ENCODE data around the gene NPB. TPM values are rescaled to one million over a fixed set of nuclear protein-coding genes. Genes with fewer than 3 reads are reported as not detected.
A peak's percentile ranks its signal among the peaks of the same experiment; 100 is the strongest.

NPB gene
- total and polyA plus RNA-seq, 4 experiments from 2014 or later, result 0.61 to 0.79 TPM; not detected in 2

DNA sequence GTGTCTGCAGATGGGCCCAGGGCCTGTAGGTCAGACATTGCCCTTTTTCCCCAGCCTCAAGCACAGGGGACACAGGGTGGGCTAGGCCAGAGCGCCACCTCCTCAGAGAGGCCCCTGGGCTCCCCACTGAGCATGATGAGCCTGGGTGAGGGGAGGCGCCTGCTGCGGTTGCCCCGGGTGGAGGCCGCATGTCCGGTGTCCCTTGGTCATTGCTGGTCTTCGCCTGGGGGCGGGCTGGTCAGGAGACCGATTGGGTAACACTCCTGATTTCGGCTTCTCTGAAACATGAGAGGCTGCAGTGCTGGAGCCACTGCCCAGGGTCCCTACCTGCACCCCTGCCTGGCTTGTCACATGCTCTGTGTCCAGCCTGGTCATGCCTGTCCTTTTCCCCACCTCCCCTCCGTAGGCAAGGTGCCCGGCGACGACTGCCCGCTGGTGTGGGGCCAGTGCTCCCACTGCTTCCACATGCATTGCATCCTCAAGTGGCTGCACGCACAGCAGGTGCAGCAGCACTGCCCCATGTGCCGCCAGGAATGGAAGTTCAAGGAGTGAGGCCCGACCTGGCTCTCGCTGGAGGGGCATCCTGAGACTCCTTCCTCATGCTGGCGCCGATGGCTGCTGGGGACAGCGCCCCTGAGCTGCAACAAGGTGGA lies 2.4 kb upstream of the NPB start:
- POLR2A ChIA-PET (ENCODE audit: partially characterized antibody), result no interaction called here
- Mint-ChIP-seq H3K4me3 (no peak overlapping the region), H3K9me3 (no peaks in the 10 kb centered on the region), H3K4me1 (peaks cover 2 to 10% (median 7%) of the 10 kb centered on the region in 4 donors), H3K36me3 (peaks cover 24 to 29% of the 10 kb centered on the region in 2 donors), H3K27ac (no peak overlapping the region), H3K27me3 (peaks cover 6% of the 10 kb centered on the region in 2 donors)
- Histone ChIP-seq H3K9me3 (ENCODE audit: control insufficient read depth in 1 of 2, low read length in 2 of 2) (no peaks in the 10 kb centered on the region), H3K36me3 (ENCODE audit: insufficient read depth, low read length) (peaks cover 19% of the 10 kb centered on the region), H3K4me3 (ENCODE audit: low read length in 2 of 2) (no peak overlapping the region), H3K27ac (ENCODE audit: low read depth, low read length) (no peak overlapping the region), H3K4me1 (ENCODE audit: insufficient read depth, low read length) (peaks cover 7% of the 10 kb centered on the region), H3K27me3 (ENCODE audit: insufficient read depth, low read length) (peaks cover 4% of the 10 kb centered on the region)
- intact Hi-C loops (cut with micrococcal nuclease), result no loop called here
- CTCF ChIA-PET (ENCODE audit: partially characterized antibody), result no interaction called here
- peak in 1 of 5 donors; percentile 25 for DNase-seq

DNA sequence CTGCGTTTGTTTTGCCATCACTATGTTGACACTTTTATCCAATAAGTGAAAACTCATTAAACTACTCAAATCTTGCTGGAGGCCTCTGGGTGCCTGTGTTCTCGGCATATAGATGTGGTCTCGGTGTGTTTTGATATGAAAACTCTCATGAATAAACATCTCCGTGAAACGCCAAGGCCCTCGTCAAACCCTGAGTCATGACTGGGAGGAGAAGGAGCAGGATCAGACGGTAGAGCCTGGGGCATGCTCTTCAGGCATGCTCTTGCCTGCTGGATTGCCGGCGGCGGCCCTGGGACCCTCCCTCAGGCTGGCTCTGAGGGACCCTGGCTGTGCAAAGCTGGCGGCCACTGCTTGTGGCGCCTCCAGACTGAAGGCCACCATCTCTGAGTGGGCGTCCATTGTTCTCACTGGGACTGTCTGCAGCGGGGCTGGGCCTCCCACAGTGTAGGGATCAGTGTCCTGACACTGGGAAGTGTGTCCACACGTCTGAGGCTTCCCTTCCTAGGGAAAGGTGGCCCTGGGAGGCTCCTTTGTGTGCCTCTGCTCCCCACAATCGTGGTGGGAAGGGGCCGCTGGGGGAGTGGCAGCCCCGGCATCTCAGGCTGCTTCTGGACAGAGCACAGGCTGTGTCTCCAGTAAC lies 1.7 kb upstream of the NPB start:
- Mint-ChIP-seq H3K27ac (peak overlapping the region in 1 of 7 donors; percentile 42), H3K4me3 (no peak overlapping the region), H3K9me3 (no peaks in the 10 kb centered on the region), H3K36me3 (peaks cover 22 to 26% of the 10 kb centered on the region in 2 donors), H3K27me3 (peaks cover 6% of the 10 kb centered on the region in 2 donors), H3K4me1 (peaks cover 2 to 10% (median 7%) of the 10 kb centered on the region in 4 donors)
- Histone ChIP-seq H3K9me3 (ENCODE audit: control insufficient read depth in 1 of 2, low read length in 2 of 2) (no peaks in the 10 kb centered on the region), H3K36me3 (ENCODE audit: insufficient read depth, low read length) (peaks cover 16% of the 10 kb centered on the region), H3K27me3 (ENCODE audit: insufficient read depth, low read length) (peaks cover 4% of the 10 kb centered on the region), H3K4me3 (ENCODE audit: low read length in 2 of 2) (no peak overlapping the region), H3K27ac (ENCODE audit: low read depth, low read length) (no peak overlapping the region), H3K4me1 (ENCODE audit: insufficient read depth, low read length) (peaks cover 7% of the 10 kb centered on the region)
- intact Hi-C loops (cut with micrococcal nuclease), result no loop called here
- DNase-seq, result peak in 1 of 5 donors; percentile 29
- POLR2A ChIA-PET (ENCODE audit: partially characterized antibody), result interaction anchor here (0.6 to 1.4 kb wide), 2 partner anchors 10 to 45 kb away, joined by 3 to 5 read pairs; partner anchors contain the start of gene PCYT2
- CTCF ChIA-PET (ENCODE audit: partially characterized antibody), result no interaction called here

DNA sequence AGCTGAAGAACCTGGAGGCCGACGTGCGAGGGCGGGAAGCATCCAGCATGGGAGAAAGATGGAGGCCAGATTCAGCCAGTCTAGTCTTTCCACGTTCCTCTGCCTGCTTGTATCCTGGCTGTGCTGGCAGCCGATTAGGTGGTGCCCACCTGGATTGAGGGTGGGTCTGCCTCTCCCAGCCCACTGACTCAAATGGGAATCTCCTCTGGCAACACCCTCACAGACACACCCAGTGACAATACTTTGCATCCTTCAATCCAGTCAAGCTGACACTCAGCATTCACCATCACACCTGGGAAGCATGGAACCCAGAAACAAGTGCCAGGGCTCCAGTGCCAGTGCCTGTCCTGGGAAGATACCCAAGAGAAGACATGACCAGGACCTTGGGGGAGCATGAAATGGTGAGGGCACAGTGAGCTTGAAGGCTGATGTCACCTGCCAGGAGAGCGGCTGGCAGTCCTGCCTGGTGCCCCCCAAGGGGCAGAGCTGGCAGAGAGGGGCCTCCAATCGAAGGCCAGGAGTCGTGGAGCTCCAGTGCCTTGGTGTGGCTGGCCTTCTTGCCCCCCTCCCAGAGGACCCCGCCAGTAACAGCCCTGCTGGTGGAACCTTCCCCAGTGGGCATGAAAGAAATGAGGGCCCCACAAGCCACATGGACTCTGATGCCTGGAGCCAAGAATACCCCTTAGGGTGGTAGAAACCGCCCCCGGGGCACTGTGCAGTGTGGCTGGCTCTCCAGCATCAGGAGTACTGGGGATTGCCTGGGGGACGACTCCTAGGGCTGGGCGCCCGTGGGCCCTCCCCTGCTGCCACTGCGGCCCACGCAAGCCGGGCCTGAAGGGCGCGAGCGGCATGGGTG lies 643 bp upstream of the NPB start:
- intact Hi-C loops (cut with micrococcal nuclease), result no loop called here
- POLR2A ChIA-PET (ENCODE audit: partially characterized antibody), result interaction anchor here (0.6 to 1.5 kb wide), 5 partner anchors 9 to 47 kb away, joined by 3 to 5 read pairs (median 4); partner anchors contain the start of genes PCYT2 and SIRT7
- Mint-ChIP-seq H3K36me3 (peaks cover 20 to 21% of the 10 kb centered on the region in 2 donors), H3K4me3 (peak overlapping the region in 7 of 8 donors; percentile 10 to 78 (median 41)), H3K27me3 (peaks cover 6% of the 10 kb centered on the region in 2 donors), H3K9me3 (no peaks in the 10 kb centered on the region), H3K4me1 (peaks cover 2 to 10% (median 7%) of the 10 kb centered on the region in 4 donors), H3K27ac (peak overlapping the region in 2 of 7 donors; percentile 22 to 42)
- peak in 1 of 5 donors; percentile 14 for DNase-seq
- Histone ChIP-seq H3K27ac (ENCODE audit: low read depth, low read length) (no peak overlapping the region), H3K9me3 (ENCODE audit: control insufficient read depth in 1 of 2, low read length in 2 of 2) (no peaks in the 10 kb centered on the region), H3K4me3 (ENCODE audit: low read length in 2 of 2) (no peak overlapping the region), H3K4me1 (ENCODE audit: insufficient read depth, low read length) (peaks cover 7% of the 10 kb centered on the region), H3K27me3 (ENCODE audit: insufficient read depth, low read length) (peaks cover 4% of the 10 kb centered on the region), H3K36me3 (ENCODE audit: insufficient read depth, low read length) (peaks cover 17% of the 10 kb centered on the region)
- CTCF ChIA-PET (ENCODE audit: partially characterized antibody), result no interaction called here

DNA sequence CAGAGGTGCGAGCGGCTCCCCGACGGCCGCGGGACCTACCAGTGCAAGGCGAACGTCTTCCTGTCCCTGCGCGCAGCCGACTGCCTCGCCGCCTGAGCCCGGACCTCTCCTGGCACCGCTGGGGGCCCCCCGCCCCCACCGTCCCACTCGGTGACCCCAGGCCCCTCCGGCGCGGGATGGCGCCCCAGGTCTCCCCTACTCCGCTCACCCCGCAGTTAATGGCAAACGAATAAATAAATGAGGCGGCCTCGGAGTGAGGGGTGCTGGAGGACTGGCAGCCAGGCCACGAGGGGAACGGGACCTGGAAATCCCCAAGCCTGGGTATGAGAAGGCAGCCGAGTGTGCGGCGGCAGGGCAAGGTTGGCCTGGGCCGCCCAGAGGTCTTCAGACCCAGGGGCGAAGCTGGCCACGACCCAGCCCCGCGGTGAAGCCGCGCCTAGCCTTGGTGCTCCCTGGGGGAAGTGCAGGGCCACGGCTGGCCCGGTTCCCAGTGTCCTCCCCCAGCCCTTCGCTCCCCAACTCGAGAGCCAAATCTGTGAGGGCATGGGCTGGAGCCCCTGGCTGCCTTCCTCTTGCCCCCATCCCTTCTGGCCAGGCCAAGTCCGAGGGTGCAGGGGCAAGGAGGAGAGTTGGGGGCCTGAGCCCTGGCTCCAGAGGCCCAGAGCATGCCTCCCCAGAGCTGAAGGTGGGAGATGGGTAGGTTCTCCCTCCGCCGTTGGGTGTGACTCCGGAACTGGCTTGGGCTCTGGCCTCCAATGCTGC lies 796 bp downstream of the NPB start:
- Histone ChIP-seq H3K27ac (ENCODE audit: low read depth, low read length) (no peak overlapping the region), H3K36me3 (ENCODE audit: insufficient read depth, low read length) (peaks cover 22% of the 10 kb centered on the region), H3K4me3 (ENCODE audit: low read length in 2 of 2) (no peak overlapping the region), H3K4me1 (ENCODE audit: insufficient read depth, low read length) (peaks cover 7% of the 10 kb centered on the region), H3K27me3 (ENCODE audit: insufficient read depth, low read length) (peaks cover 4% of the 10 kb centered on the region), H3K9me3 (ENCODE audit: control insufficient read depth in 1 of 2, low read length in 2 of 2) (no peaks in the 10 kb centered on the region)
- peak in 1 of 5 donors; percentile 29 for DNase-seq
- CTCF ChIA-PET (ENCODE audit: partially characterized antibody), result no interaction called here
- POLR2A ChIA-PET (ENCODE audit: partially characterized antibody), result no interaction called here
- no peak overlapping the region for H3K27ac Mint-ChIP-seq
- no peak overlapping the region for H3K4me3 Mint-ChIP-seq
- peaks cover 17 to 20% of the 10 kb centered on the region in 2 donors for H3K36me3 Mint-ChIP-seq
- intact Hi-C loops (cut with micrococcal nuclease), result no loop called here
- no peaks in the 10 kb centered on the region for H3K9me3 Mint-ChIP-seq
- H3K4me1 Mint-ChIP-seq, result peaks cover 2 to 10% (median 7%) of the 10 kb centered on the region in 4 donors
- peaks cover 6% of the 10 kb centered on the region in 2 donors for H3K27me3 Mint-ChIP-seq

DNA sequence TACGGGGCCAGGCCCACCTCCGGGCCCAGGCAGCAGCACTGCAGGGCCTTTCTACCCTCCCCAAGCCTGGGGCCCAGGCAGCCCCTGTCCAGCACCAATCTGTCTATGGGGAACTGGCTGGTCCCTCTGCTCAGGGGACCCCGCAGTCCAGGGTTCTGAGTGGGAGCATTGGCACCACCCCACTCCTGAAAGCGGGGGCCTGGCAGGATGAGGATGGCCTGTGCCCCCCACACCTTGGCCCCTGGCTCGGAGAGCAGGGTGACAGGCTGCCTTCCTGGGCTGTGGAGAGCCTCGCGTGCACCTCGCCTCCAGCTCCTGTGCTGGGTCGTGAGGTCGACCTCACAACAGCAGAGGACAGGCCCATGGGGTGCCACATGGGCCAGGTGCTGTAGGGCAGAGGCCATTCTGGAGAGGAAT lies 1.4 kb downstream of the NPB start:
- H3K4me3 Mint-ChIP-seq, result peak overlapping the region in 1 of 8 donors; percentile 15
- peak in 1 of 5 donors; percentile 18 for DNase-seq
- H3K36me3 ChIP-seq (ENCODE audit: insufficient read depth, low read length), result peaks cover 16% of the 10 kb centered on the region
- intact Hi-C loops (cut with micrococcal nuclease), result no loop called here
- H3K4me3 ChIP-seq (ENCODE audit: low read length in 2 of 2), result no peak overlapping the region
- H3K27me3 Mint-ChIP-seq, result peaks cover 6% of the 10 kb centered on the region in 2 donors
- H3K9me3 Mint-ChIP-seq, result no peaks in the 10 kb centered on the region
- H3K4me1 ChIP-seq (ENCODE audit: insufficient read depth, low read length), result peaks cover 7% of the 10 kb centered on the region
- H3K36me3 Mint-ChIP-seq, result peaks cover 14 to 15% of the 10 kb centered on the region in 2 donors
- H3K27ac Mint-ChIP-seq, result no peak overlapping the region
- no peak overlapping the region for H3K27ac ChIP-seq (ENCODE audit: low read depth, low read length)
- H3K9me3 ChIP-seq (ENCODE audit: control insufficient read depth in 1 of 2, low read length in 2 of 2), result no peaks in the 10 kb centered on the region
- peaks cover 4% of the 10 kb centered on the region for H3K27me3 ChIP-seq (ENCODE audit: insufficient read depth, low read length)
- peaks cover 2 to 10% (median 7%) of the 10 kb centered on the region in 4 donors for H3K4me1 Mint-ChIP-seq
- CTCF ChIA-PET (ENCODE audit: partially characterized antibody), result interaction anchor here (0.8 kb wide), 1 partner anchor 11 kb away, joined by 4 read pairs; no protein-coding TSS in a partner anchor
- POLR2A ChIA-PET (ENCODE audit: partially characterized antibody), result no interaction called here

DNA sequence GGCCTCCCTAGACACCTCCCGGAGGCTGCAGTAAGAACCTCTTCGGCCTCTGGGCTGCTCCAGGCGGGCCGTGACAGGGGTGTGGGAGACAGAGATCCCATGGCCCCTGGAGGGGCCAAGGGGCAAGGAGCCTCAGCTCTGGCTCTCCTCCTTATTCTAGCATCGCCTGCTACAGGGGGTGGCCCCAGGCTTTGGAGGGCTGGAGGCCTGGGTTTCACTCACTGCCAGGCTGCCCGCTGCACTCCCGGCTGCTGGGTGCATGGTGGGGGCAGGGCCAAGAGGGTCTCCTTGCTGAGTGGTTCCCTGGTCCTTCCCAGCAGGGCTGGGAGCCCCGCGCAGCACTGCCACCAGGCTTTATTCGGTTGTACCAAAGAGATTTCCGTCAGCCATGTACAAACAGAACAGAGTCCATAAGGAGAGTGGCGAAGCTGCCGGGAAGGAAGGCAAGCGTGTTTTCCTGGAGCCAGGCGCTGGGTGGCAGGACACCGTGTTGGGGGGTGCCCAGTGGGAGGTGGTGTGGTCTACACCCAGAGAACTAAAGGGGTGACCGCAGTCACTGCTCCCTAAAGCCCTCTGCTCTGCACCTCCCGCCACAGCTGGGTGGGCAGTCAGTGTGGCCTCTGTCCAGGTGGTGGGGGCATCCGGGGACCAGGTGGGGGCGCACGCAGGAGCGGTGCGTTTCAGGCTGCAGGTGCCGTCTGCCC lies 2.0 kb downstream of the NPB start:
- Histone ChIP-seq H3K4me1 (ENCODE audit: insufficient read depth, low read length) (peaks cover 7% of the 10 kb centered on the region), H3K36me3 (ENCODE audit: insufficient read depth, low read length) (peaks cover 16% of the 10 kb centered on the region), H3K4me3 (ENCODE audit: low read length in 2 of 2) (no peak overlapping the region), H3K27ac (ENCODE audit: low read depth, low read length) (no peak overlapping the region), H3K27me3 (ENCODE audit: insufficient read depth, low read length) (peaks cover 4% of the 10 kb centered on the region), H3K9me3 (ENCODE audit: control insufficient read depth in 1 of 2, low read length in 2 of 2) (no peaks in the 10 kb centered on the region)
- intact Hi-C loops (cut with micrococcal nuclease), result no loop called here
- peaks cover 2 to 10% (median 7%) of the 10 kb centered on the region in 4 donors for H3K4me1 Mint-ChIP-seq
- peaks cover 14 to 15% of the 10 kb centered on the region in 2 donors for H3K36me3 Mint-ChIP-seq
- no peaks in the 10 kb centered on the region for H3K9me3 Mint-ChIP-seq
- CTCF ChIA-PET (ENCODE audit: partially characterized antibody), result interaction anchor here (0.8 kb wide), 1 partner anchor 11 kb away, joined by 4 read pairs; no protein-coding TSS in a partner anchor
- POLR2A ChIA-PET (ENCODE audit: partially characterized antibody), result no interaction called here
- H3K27ac Mint-ChIP-seq, result no peak overlapping the region
- peak in 1 of 5 donors; percentile 5 for DNase-seq
- peaks cover 6% of the 10 kb centered on the region in 2 donors for H3K27me3 Mint-ChIP-seq
- H3K4me3 Mint-ChIP-seq, result no peak overlapping the region
